ENCODE data around the gene LPCAT1.
"Not testable (repeated sequence)": the region's sequence is repeated elsewhere in the genome, so short reads cannot be mapped to it uniquely, and the experiment has no call there.

LPCAT1 gene

GRCh38 chr5:1439388-1440097, 84.2 kb downstream of the LPCAT1 start:
- no peak for DNase-seq

GRCh38 chr5:1438871-1439270, 84.9 kb downstream of the LPCAT1 start:
- no peak for DNase-seq

DNA sequence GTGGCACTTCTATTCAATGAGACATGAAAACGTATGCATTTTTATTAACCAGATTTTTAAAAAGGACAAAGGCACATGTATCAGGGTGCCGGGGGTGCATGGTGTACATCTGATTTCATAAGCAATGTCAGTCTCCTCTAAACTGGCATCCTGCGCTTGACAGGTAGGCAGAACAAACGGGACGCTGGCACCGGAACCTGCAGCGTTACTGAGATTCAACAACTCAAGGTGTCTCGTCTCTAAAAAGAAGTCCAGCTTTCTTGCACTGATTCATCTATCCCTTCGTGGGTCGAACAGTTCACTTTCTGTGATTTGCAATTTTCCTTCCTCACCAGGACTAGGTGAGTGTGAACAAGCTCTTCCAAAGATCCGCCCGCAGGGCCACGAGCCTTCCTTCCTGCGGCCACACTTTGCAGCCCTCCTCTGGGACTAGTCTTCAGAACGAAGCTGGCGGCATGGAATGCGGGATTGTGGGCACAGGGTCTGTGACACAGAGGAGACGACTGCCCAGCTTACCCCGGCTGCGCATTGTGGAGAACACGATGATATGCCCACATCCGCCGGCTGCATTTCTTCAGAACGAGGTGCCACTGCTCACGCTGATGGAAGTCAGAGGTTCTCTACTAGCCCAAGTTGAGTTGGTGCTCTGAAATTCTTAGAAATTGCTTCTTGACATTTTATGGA, 85.7 kb downstream of the LPCAT1 start:
- no peak for DNase-seq

GRCh38 chr5:1437226-1437829, 86.4 kb downstream of the LPCAT1 start:
- no peak for DNase-seq

DNA sequence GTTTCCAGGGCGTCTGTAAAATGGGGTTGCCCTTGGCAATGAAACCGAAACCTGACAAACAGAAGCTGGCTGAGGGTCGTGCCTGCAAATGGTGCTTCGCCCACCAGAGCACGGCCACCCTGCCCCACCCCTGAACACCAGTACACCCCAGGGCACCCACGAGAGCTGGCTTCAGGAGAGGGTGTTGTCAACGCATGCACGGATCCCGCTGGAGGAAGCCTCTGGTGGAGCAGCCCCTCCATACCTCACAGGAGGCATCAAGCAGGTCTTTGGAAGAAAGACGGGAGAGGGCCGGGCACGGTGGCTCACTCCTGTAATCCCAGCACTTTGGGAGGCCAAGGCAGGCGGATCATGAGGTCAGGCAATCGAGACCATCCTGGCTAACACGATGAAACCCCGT, 87.1 kb downstream of the LPCAT1 start:
- DNase-seq: no peak

- no peak for DNase-seq
These were observed 87.7 kb downstream of the LPCAT1 start for GRCh38 chr5:1436036-1436435.

- no peak for DNase-seq
These were observed 88.4 kb downstream of the LPCAT1 start for GRCh38 chr5:1435369-1435768.

DNA sequence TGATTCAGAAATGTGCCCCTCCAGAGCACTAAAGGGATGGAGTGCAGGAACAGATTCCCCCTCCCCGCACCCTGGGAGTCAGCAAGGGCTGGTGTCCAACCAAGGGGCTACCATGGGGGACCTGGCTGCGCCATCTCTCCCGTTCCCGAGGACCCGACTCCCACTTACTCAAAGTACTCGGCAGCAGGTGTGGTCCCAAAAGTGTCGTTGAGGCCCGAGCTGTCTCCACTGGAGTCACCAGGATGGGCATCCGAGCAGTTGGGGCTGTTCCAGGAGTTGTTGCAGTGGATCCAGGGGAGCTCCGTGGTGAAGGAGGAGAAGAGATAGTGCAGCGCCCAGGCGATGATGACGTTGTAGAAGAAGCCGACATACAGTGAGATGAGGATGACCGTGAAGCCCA, 91.5 kb downstream of the LPCAT1 start:
- DNase-seq: no peak

DNA sequence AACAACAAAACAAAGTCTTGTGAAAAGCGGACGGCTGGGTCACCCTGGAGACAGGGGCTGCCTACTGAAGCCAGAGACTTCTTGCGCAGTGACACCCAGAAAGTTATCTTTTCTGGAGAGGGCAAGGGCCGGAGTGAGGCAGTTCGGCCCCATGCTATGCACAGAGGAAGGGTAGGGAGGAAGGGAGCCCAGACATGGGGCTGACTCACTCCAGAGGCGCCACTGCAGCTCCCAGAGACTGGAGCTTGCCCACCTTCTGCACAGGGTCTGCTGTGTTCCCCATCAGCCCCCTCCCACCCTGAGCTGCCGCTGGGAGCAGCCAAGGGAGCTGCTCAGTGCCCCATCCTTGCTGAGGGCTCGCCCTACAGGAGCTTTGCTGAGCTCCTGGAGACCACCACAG, 91.9 kb downstream of the LPCAT1 start:
- no peak for DNase-seq

- DNase-seq: no peak
These were observed 92.5 kb downstream of the LPCAT1 start for GRCh38 chr5:1431021-1431811.

DNA sequence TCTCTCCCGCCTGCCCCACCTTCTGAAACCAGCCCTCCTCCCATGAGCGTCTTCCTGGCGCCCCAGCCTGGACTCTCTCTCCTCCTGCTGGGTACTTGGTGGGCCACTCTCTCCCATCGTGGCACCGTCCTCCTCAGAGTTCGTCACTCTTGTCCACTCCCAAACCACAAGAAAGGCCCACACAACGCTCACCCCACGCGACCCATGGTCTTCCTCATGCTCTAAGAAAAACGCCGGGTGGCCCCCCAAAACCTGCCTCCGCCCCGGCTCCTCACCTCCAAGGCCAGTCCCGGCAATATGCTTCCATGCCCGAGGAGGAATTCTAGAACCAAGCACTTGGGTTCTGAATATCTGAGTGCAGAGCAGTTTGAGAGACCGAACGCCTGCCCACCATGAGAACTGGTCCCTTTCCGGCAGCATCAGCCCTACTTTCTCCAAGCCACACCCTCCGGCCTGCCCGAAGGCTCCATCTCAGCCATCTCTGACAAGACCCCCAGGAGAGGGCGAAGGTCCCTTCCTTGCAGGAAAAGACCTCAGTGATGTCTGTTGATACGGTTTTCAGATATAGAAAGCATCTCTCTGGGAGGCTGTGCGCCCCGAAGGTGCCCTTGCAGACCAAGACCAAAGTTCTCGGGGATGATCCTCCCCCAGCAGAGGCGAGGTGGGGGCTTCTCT, 93.5 kb downstream of the LPCAT1 start:
- DNase-seq: no peak

GRCh38 chr5:1429496-1429895, 94.3 kb downstream of the LPCAT1 start:
- DNase-seq: no peak

DNA sequence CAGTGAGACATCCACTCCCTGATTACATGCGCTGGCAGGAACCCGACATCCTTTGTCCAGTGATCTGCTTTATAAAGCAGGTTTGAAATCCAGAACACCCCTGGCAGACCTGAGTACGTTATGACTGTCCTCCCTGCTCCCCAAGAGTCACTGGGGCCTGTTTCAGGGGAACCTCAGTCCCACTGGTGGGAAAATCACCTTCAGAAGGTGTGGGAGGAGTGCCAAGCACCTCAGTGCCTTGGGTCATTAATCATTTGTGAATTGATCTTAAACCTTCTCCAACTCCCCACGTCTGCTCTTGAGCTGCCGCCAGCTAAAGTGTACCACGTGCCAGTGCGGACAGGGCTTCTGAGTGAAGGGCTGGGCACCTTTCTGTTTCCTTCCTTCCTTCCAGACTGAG, 94.7 kb downstream of the LPCAT1 start:
- DNase-seq: no peak

GRCh38 chr5:1428107-1428506, 95.7 kb downstream of the LPCAT1 start:
- no peak for DNase-seq

- DNase-seq: peak; percentile 0
These were observed 99.0 kb downstream of the LPCAT1 start for GRCh38 chr5:1424716-1425115.

- DNase-seq: no peak
These were observed 99.7 kb downstream of the LPCAT1 start for GRCh38 chr5:1423901-1424603.

GRCh38 chr5:1422522-1422921, 101.2 kb downstream of the LPCAT1 start:
- DNase-seq: not testable (repeated sequence)

DNA sequence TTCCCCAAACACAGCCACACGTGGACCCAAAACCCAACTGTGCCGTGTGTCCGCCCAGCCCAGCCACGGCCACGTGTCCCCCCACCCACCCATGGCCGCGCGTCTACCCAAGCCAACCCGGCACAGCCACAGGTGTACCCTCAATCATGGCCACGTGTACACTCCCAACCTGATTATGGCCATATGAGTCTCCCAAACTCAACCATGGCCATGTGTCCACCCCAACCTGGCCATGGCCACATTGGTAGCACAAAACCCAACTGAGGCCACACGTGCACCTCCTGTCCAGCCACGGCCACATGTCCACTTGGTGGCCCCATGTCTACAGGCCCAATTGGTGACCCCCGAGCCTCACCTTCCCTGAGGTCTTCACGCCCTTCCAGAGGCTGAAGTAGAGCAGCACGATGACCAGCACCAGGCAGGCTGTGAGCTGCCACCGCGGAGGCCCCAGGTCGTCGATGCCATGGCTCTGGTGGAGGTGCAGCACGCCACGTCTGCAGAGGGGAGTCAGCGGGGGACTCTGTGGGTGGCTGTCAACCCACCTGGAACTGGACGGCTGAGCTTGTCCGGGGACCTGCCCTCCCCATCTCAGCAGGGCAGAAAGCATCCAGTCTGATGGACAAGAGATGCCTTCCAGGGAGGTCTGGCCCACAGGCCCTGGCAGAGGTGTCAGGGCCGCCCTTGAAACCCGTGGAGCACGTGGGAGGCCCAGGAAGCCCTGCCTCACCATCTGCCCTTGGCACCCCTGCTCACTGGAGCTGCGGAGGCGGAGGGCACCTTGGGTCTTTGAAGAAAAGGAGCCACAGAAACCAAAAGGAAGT, 102.0 kb downstream of the LPCAT1 start:
- DNase-seq: no peak

- no peak for DNase-seq
These were observed 103.3 kb downstream of the LPCAT1 start for GRCh38 chr5:1420211-1421195.
